ENCODE data around the gene TGFBR1. TPM values are rescaled to one million over a fixed set of nuclear protein-coding genes. Genes with fewer than 3 reads are reported as not detected.

TGFBR1 gene
- polyA plus RNA-seq, 10 donors, result 20.9 to 33.7 (median 26.0) TPM

- DNase-seq, result peak in 1 of 3 donors; percentile 57
Observed at GRCh38 chr9:99103054-99103895, 1.6 kb upstream of the TGFBR1 start.

- peak; percentile 37 to 86 (median 75) for DNase-seq
Observed at GRCh38 chr9:99103901-99104458, 933 bp upstream of the TGFBR1 start.

- peak; percentile 51 to 85 (median 63) for DNase-seq
Observed at GRCh38 chr9:99105152-99106043, 485 bp downstream of the TGFBR1 start.

- no peak for DNase-seq
Observed at GRCh38 chr9:99106044-99106375, 1.1 kb downstream of the TGFBR1 start.

- peak in 1 of 3 donors; percentile 39 for DNase-seq
Observed at GRCh38 chr9:99107421-99107820, 2.5 kb downstream of the TGFBR1 start.

- DNase-seq, result no peak
Observed at GRCh38 chr9:99108131-99108530, 3.2 kb downstream of the TGFBR1 start.

- DNase-seq, result peak in 1 of 3 donors; percentile 41
Observed at GRCh38 chr9:99109522-99109921, 4.6 kb downstream of the TGFBR1 start.

GRCh38 chr9:99112750-99113413, 8.0 kb downstream of the TGFBR1 start:
- no peak for DNase-seq

- no peak for DNase-seq
Observed at GRCh38 chr9:99113414-99114048, 8.6 kb downstream of the TGFBR1 start.

GRCh38 chr9:99114049-99114440, 9.1 kb downstream of the TGFBR1 start:
- no peak for DNase-seq

GRCh38 chr9:99114846-99115500, 10.1 kb downstream of the TGFBR1 start:
- DNase-seq, result no peak

- no peak for DNase-seq
Observed at GRCh38 chr9:99116003-99116411, 11.1 kb downstream of the TGFBR1 start.

GRCh38 chr9:99118782-99119466, 14.0 kb downstream of the TGFBR1 start:
- DNase-seq, result no peak

- DNase-seq, result no peak
Observed at GRCh38 chr9:99119976-99120655, 15.2 kb downstream of the TGFBR1 start.

- DNase-seq, result no peak
Observed at GRCh38 chr9:99121604-99122003, 16.7 kb downstream of the TGFBR1 start.

- no peak for DNase-seq
Observed at GRCh38 chr9:99124534-99125255, 19.8 kb downstream of the TGFBR1 start.

- DNase-seq, result no peak
Observed at GRCh38 chr9:99125446-99125845, 20.5 kb downstream of the TGFBR1 start.

- no peak for DNase-seq
Observed at GRCh38 chr9:99126312-99126711, 21.4 kb downstream of the TGFBR1 start.
